Measurements from ENCODE around the gene MTHFD1L.

MTHFD1L gene

GRCh38 chr6:150886155-150886554 lies 20.7 kb downstream of the MTHFD1L start:
- no peak for TF ChIP-seq FOXA1 (IDR thresholded peaks at IDR 0.05)
- TF ChIP-seq FOXM1 (IDR thresholded peaks at IDR 0.05; ENCODE audit: borderline replicate concordance): no peak
- TF ChIP-seq FOXK2 (IDR thresholded peaks at IDR 0.05): no peak
- DNase-seq (ENCODE audit: extremely low spot score): no peak
- POLR2A ChIA-PET: no interaction called here
- CTCF ChIA-PET: interaction anchor here (0.6 kb wide), 1 partner anchor 26 kb away, joined by 3 read pairs; no protein-coding TSS in a partner anchor

DNA sequence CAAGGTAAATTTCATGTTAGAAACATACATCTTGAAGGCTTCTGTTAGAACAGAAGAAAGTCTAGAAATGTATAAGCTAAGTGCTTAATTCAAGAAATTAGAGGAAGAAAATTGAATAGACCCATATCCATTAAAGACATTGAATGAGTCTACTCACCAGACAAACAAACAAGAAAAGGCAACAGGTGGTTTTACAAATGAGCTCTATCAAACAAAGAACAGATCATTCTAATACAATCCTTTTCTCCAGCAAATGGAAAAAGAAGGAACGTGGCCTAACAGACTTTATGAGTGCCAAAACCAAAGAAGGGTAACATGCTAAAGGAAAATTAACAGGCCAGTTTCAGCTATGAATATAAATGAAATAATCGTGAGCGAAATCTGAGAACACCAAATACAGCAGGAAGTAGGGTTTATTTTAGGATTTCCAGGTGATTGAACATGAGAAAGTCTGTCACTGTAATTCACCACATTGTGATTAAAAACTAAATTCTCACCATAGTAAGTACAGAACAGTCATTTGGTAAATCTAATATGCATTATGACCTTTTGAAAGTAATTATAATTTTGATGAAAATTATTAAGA lies 22.6 kb downstream of the MTHFD1L start:
- no peak for DNase-seq (ENCODE audit: extremely low spot score)
- CTCF ChIA-PET: no interaction called here
- POLR2A ChIA-PET: interaction anchor here (0.9 kb wide), 1 partner anchor 23 kb away, joined by 3 read pairs; the partner anchor contains the start of gene MTHFD1L

DNA sequence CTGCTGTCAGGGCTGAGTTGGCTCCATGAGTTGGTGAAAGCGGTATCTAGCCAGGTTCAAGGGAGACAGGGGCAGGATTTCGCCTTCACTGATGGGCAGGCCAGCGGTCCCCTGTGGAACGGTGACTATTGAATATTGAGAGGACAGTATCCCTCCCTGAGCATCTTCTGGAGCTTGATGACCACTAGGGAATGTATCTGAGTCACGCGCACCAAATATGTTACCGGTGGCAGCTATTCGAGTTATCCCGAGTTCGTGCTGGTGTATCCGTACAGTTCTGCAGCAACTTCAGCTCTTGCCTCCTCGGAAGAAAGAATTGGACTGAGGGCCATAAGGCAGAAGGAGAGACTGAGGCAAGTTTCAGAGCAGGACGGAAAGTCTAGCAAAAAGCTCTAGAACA lies 24.8 kb downstream of the MTHFD1L start:
- TF ChIP-seq CTBP1 (IDR thresholded peaks at IDR 0.05; ENCODE audit: borderline replicate concordance) (no peak), PKNOX1 (IDR thresholded peaks at IDR 0.05) (no peak), NFRKB (IDR thresholded peaks at IDR 0.05) (no peak), ZNF384 (IDR thresholded peaks at IDR 0.05) (no peak), SP1 (IDR thresholded peaks at IDR 0.05) (no peak), FOXK2 (IDR thresholded peaks at IDR 0.05) (no peak), BHLHE40 (IDR thresholded peaks at IDR 0.05; ENCODE audit: borderline replicate concordance) (no peak), TARDBP (IDR thresholded peaks at IDR 0.05) (no peak), LEF1 (IDR thresholded peaks at IDR 0.05; ENCODE audit: borderline replicate concordance) (no peak), ELF4 (IDR thresholded peaks at IDR 0.05) (no peak), ARNT (IDR thresholded peaks at IDR 0.05) (no peak), FOXA1 (IDR thresholded peaks at IDR 0.05) (no peak), HDGF (IDR thresholded peaks at IDR 0.05; ENCODE audit: borderline replicate concordance) (no peak), FOXM1 (IDR thresholded peaks at IDR 0.05; ENCODE audit: borderline replicate concordance) (no peak), L3MBTL2 (conservative IDR thresholded peaks at IDR 0.05) (no peak)
- DNase-seq (ENCODE audit: extremely low spot score): no peak
- POLR2A ChIA-PET: interaction anchor here (0.6 kb wide), 1 partner anchor 11 kb away, joined by 6 read pairs; no protein-coding TSS in a partner anchor
- CTCF ChIA-PET: interaction anchor here (0.9 kb wide), 1 partner anchor 16 kb away, joined by 3 read pairs; no protein-coding TSS in a partner anchor

More for the DNA sequence above, 22.6 kb downstream of the MTHFD1L start:
- TF ChIP-seq LEF1 (IDR thresholded peaks at IDR 0.05; ENCODE audit: borderline replicate concordance) (no peak), FOXA1 (IDR thresholded peaks at IDR 0.05) (no peak), ELF4 (IDR thresholded peaks at IDR 0.05) (no peak), FOXM1 (IDR thresholded peaks at IDR 0.05; ENCODE audit: borderline replicate concordance) (no peak), ARNT (IDR thresholded peaks at IDR 0.05) (no peak), HDGF (IDR thresholded peaks at IDR 0.05; ENCODE audit: borderline replicate concordance) (no peak), CTBP1 (IDR thresholded peaks at IDR 0.05; ENCODE audit: borderline replicate concordance) (no peak), ZNF384 (IDR thresholded peaks at IDR 0.05) (no peak), SP1 (IDR thresholded peaks at IDR 0.05) (no peak), FOXK2 (IDR thresholded peaks at IDR 0.05) (no peak)

GRCh38 chr6:150891888-150892485 lies 26.5 kb downstream of the MTHFD1L start:
- TF ChIP-seq PKNOX1 (IDR thresholded peaks at IDR 0.05) (0 out of 2 replicates have a peak, but pooled peaks have one; percentile 5), LEF1 (IDR thresholded peaks at IDR 0.05; ENCODE audit: borderline replicate concordance) (no peak), FOXM1 (IDR thresholded peaks at IDR 0.05; ENCODE audit: borderline replicate concordance) (no peak)
- POLR2A ChIA-PET: no interaction called here

GRCh38 chr6:150894191-150894744 lies 28.8 kb downstream of the MTHFD1L start:
- ChIA-PET POLR2A (no interaction called here), CTCF (interaction anchor here (1.8 kb wide), 1 partner anchor 12 kb away, joined by 5 read pairs; no protein-coding TSS in a partner anchor)
- TF ChIP-seq L3MBTL2 (conservative IDR thresholded peaks at IDR 0.05) (no peak), HDGF (IDR thresholded peaks at IDR 0.05; ENCODE audit: borderline replicate concordance) (no peak), ARNT (IDR thresholded peaks at IDR 0.05) (no peak), ELF4 (IDR thresholded peaks at IDR 0.05) (no peak), TARDBP (IDR thresholded peaks at IDR 0.05) (no peak), NFRKB (IDR thresholded peaks at IDR 0.05) (no peak), PKNOX1 (IDR thresholded peaks at IDR 0.05) (no peak)
- DNase-seq (ENCODE audit: extremely low spot score): no peak

More at GRCh38 chr6:150891888-150892485, 26.5 kb downstream of the MTHFD1L start:
- CTCF ChIA-PET: interaction anchor here (0.6 to 1.9 kb wide), 20 partner anchors 10 to 627 kb away, joined by 3 to 14 read pairs (median 3); partner anchors contain the start of gene MTHFD1L
- peak; percentile 74 for DNase-seq (ENCODE audit: extremely low spot score)

- POLR2A ChIA-PET: no interaction called here
- no peak for DNase-seq (ENCODE audit: extremely low spot score)
- CTCF ChIA-PET: interaction anchor here (1.8 kb wide), 1 partner anchor 13 kb away, joined by 5 read pairs; no protein-coding TSS in a partner anchor
- no peak for TF ChIP-seq TARDBP (IDR thresholded peaks at IDR 0.05)
- TF ChIP-seq SUZ12 (IDR thresholded peaks at IDR 0.05): no peak
- no peak for TF ChIP-seq HDGF (IDR thresholded peaks at IDR 0.05; ENCODE audit: borderline replicate concordance)
- TF ChIP-seq ARNT (IDR thresholded peaks at IDR 0.05): no peak
- no peak for TF ChIP-seq FOXK2 (IDR thresholded peaks at IDR 0.05)
- no peak for TF ChIP-seq ELF4 (IDR thresholded peaks at IDR 0.05)
- TF ChIP-seq PKNOX1 (IDR thresholded peaks at IDR 0.05): no peak
- TF ChIP-seq CTBP1 (IDR thresholded peaks at IDR 0.05; ENCODE audit: borderline replicate concordance): no peak
- no peak for TF ChIP-seq SP1 (IDR thresholded peaks at IDR 0.05)
- TF ChIP-seq NFRKB (IDR thresholded peaks at IDR 0.05): no peak
- no peak for TF ChIP-seq BHLHE40 (IDR thresholded peaks at IDR 0.05; ENCODE audit: borderline replicate concordance)
- no peak for TF ChIP-seq LEF1 (IDR thresholded peaks at IDR 0.05; ENCODE audit: borderline replicate concordance)
- TF ChIP-seq FOXA1 (IDR thresholded peaks at IDR 0.05): no peak
- TF ChIP-seq L3MBTL2 (conservative IDR thresholded peaks at IDR 0.05): no peak
Measured at GRCh38 chr6:150894935-150895552, 29.5 kb downstream of the MTHFD1L start.
